ENCODE measurements around the gene SLC2A4RG.
"Not testable (repeated sequence)": the region's sequence is repeated elsewhere in the genome, so short reads cannot be mapped to it uniquely, and the experiment has no call there.

SLC2A4RG gene

GRCh38 chr20:63758152-63758551, 18.6 kb downstream of the SLC2A4RG start:
- DNase-seq: no peak

- DNase-seq: no peak
Observed at GRCh38 chr20:63759377-63759901, 19.9 kb downstream of the SLC2A4RG start.

DNA sequence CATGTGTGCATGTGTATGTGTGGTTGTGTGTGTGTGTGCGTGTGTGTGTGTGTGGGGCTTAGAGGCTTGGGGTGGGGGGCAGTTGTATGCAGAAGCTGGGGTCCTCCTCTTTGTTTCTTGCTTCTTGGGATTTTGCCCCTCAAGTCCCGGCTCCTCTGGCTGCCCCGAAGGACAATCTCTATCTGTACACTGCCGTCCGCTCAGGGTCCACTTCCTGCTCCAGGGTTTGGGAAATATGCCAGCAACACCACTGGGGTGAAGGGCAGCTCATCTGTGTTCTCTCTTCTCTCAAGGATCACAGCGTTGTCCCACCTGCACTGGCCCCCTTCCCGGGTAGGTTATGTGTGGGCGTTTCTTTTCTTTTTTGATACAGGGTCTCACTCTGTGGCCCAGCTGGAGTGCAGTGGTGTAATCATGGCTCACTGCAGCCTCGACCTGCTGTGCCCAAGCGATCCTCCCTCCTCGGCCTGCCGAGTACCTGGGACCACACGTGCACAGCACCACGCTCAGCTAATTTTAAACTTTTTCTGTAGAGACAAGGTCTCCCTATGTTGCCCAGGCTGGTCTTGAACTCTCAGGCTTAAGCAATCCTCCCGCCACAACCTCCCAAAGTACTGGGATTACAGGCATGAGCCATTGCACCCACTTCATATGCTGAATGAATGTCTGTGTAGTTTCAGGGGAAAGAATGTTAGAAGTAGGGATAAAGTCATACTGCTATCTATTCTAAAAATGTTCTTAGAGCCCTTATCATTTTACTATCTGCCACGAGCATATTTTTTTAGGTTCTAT, 25.7 kb downstream of the SLC2A4RG start:
- DNase-seq: no peak

DNA sequence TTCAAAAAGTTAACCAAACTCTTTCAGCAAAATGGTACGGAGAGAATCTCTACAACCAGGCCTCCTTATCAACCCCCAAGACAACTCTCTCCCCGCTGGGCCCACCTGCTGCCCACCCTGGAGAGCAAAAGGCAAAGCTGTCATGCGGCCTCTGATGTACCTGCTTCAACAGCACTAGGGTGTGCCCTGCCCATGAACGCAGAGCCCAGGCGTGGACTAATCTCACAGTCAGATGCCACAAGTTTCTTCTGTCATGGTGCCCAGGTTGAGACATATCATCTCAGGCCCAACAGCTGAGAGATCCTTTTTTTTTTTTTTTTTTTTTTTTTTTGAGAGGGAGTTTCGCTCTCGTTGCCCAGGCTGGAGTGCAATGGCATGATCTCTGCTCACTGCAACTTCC, 26.3 kb downstream of the SLC2A4RG start:
- DNase-seq: no peak

DNA sequence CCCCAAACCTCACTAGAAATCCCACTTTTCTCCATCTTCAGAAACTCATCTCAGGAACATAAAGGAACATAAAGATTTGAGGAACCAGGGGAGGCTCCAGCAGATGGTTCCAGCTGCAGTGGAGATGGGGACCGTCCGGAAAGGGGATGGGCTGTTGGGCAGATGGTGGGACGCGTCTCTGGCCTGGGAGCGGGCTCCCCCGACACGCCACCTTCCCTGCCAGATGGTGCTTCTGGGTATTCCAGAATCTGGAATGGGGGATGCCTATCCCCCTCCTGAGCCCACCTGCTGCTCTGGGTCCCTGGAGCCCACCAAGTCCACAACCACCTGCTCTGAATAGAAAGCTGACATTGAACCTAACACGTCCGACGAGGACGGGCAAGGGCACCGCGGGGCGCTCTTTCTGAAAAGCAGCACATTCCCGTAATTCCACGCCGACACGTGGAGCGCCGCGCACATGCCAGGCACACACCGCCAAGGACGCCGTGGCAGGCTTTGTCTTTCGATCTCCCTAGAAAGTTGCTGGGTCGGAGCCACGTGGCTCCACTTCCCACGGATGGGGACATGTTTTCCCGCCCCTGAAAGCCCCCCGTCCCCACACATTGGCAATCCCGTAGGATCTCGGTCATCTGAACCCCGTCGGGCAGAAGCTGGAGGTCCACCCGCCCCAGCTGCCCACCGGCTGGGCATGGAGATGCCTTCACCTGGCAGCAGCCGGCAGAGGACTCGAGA, 27.3 kb downstream of the SLC2A4RG start:
- no peak for DNase-seq

GRCh38 chr20:63767456-63767855, 27.9 kb downstream of the SLC2A4RG start:
- DNase-seq: no peak

- DNase-seq: no peak
Observed at GRCh38 chr20:63767886-63768285, 28.3 kb downstream of the SLC2A4RG start.

DNA sequence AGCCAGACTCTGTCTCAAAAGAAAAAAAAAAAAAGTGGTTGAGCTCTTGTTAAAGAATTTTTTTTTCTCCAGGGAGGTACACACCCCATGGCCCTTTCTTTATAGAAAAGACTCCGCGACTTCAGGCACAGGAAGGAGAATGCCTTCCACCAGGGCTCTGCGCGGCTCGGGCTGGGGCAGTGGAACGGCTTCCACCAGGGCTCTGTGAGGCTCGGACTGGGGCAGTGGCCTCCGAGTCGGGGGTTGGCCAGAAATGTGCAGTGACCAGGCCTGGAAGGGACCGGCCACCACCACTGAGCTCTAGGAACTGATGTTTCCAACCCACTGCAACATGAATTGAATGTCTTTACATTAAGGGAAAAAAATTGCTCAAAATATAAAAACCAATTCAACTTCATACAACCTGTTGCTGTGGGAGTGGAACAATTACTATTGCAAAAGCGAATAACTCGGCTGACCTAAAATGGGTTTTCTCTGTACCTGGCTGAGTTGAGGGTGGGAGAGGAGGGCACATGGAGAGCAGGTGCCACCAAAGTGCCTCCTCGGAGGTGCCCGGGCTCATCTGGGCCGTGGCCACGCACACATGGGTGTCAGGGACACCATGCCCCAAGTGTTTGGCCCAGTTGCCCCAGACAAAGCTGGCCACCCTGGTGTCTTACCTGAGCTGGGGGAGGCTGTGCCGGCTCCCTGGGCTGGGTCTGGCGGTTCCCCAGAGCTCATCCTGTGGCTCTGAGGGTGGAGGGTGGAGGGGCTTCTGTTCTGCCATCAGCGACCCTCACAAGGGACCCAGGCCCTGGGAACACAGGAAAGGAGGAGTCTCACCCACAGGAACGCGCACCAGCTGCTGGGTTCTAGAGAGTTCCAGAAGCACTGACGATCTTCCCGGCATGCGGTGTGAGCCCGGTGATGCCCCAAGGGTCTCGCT, 29.3 kb downstream of the SLC2A4RG start:
- DNase-seq: no peak

GRCh38 chr20:63769891-63770474, 30.4 kb downstream of the SLC2A4RG start:
- no peak for DNase-seq

GRCh38 chr20:63771046-63771707, 31.6 kb downstream of the SLC2A4RG start:
- DNase-seq: no peak

- no peak for DNase-seq
Observed at GRCh38 chr20:63772781-63773518, 33.4 kb downstream of the SLC2A4RG start.

DNA sequence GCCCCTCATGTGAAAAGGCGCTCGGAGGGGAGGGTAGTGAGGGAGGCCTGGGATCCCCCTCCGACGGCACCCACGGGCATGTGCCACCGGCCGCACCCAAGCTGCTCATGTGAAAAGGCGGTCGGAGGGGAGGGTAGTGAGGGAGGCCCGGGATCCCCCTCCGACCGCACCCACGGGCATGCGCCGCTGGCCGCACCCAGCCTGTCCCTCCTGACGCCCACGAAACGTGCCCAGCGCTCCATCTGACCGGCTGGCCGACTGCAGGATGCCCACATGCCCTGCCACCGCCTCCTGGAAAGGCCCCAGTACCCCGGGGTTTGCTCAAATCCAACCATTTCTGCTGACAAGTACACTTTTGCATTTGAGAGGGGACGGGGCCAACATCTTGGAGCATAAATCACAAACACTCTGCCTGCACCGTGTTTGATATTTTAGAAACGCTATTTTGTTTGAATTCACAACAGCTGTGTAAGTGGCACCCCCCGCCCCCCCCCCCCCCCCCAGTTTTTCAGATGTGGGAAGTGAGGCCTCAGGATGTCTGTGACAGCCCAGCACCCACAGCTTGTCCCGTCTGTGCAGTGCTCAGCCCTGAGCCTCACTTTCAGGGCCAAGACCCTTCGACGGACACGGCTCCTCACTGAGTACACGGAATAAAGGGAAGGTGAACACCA, 34.1 kb downstream of the SLC2A4RG start:
- DNase-seq: no peak

- DNase-seq: no peak
Observed at GRCh38 chr20:63774306-63774705, 34.7 kb downstream of the SLC2A4RG start.

GRCh38 chr20:63775096-63775978, 35.8 kb downstream of the SLC2A4RG start:
- DNase-seq: no peak

- DNase-seq: not testable (repeated sequence)
Observed at GRCh38 chr20:63776875-63777274, 37.3 kb downstream of the SLC2A4RG start.

DNA sequence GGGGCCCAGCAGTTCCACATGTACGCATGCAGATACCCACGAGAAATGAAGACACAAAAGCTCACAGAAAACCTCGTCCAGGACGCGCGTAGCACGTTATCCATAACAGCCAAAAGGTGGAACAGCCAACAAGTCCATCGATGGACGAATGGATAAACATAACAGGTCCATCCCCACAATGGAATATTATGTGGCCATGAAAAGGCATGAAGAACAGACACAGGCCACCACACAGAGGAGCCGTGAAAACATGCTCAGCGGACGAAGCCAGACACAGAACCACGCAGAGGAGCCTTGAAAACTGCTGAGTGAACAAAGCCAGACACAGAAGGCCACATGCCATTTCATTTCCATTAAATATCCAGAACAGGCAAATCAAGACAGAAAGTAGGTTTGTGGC, 38.0 kb downstream of the SLC2A4RG start:
- no peak for DNase-seq

DNA sequence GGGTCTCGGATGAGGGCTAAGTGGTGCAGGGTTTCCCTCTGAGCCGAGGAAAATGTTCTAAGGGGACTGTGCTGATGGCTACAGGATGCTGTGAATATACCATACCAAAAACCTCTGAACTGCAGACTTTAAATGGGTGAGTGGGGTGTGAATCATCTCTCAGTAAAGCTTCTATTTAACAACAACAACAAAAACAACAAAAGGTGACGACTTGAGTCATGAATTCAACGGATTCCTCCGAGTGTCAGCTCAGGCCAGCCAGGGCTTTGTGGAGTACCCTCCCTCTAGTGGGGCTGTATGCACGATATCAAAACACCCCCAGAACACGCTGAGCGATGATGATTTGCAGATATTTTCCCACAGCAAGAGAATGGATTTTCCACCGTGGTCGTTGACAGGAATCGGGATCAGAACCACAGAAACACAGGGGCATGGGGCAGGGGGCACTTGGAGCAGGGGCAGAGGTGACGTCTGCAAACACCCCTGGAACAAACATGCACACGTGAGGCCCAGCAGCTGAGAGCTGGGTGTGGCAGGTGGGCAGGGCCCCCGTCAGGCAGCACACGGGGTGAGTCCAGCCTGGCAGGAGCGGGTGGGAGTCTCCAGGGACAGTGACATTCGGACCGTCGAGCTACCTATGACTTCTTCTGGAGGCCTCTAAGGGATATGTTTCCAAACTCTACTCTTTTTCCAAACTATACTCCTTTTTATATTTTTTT, 38.6 kb downstream of the SLC2A4RG start:
- DNase-seq: no peak

GRCh38 chr20:63778857-63779256, 39.3 kb downstream of the SLC2A4RG start:
- DNase-seq: no peak

GRCh38 chr20:63781181-63781580, 41.6 kb downstream of the SLC2A4RG start:
- DNase-seq: no peak

Data from NCI-H2081 treated with DMSO at 0.1 percent for 48 hours (cell line).